ENCODE data around the gene SORCS2.

Gene SORCS2

GRCh38 chr4:7714738-7715137 lies 522.4 kb downstream of the SORCS2 start:
- no peaks in the 10 kb centered on the region for H3K27me3 ChIP-seq (ENCODE audit: insufficient read depth, low read length)
- peaks cover 4% of the 10 kb centered on the region for H3K9me3 ChIP-seq (ENCODE audit: insufficient read depth, low read depth, low read length)
- H4K91ac ChIP-seq (ENCODE audit: low read depth, low read length) = no peak overlapping the region
- H4K12ac ChIP-seq (ENCODE audit: low read depth, low read length) = no peak overlapping the region
- no peaks in the 10 kb centered on the region for H3K36me3 ChIP-seq (ENCODE audit: control insufficient read depth in 1 of 2, insufficient read depth in 2 of 2, low read length in 2 of 2)
- H3K27ac ChIP-seq (ENCODE audit: low read depth, low read length) = no peak overlapping the region
- no peak overlapping the region for H3K4me3 ChIP-seq (ENCODE audit: low read depth, low read length)
- no peak overlapping the region for H2AFZ ChIP-seq (ENCODE audit: insufficient read depth, low read length, poor library complexity)
- no peak overlapping the region for H2BK5ac ChIP-seq (ENCODE audit: low read depth, low read length, poor library complexity)
- no peak overlapping the region for H3K23ac ChIP-seq (ENCODE audit: low read length)
- DNase-seq = no peak
- no peak overlapping the region for H2BK12ac ChIP-seq (ENCODE audit: low read length)
- no peak overlapping the region for H3K4me2 ChIP-seq (ENCODE audit: low read length)
- no peak overlapping the region for H3K18ac ChIP-seq (ENCODE audit: low read length)
- H3K9ac ChIP-seq (ENCODE audit: low read length) = no peak overlapping the region
- no CpG with 5 or more reads among the region's 1 CpG for WGBS (ENCODE audit: extremely low coverage, insufficient coverage, insufficient read length)
- H3K4ac ChIP-seq (ENCODE audit: low read depth, low read length) = no peak overlapping the region
- H3K79me2 ChIP-seq (ENCODE audit: control insufficient read depth, insufficient read depth, low read length, poor library complexity) = no peaks in the 10 kb centered on the region
- H4K8ac ChIP-seq (ENCODE audit: low read depth, low read length) = no peak overlapping the region
- H3K14ac ChIP-seq (ENCODE audit: low read length) = no peak overlapping the region
- H3K4me1 ChIP-seq (ENCODE audit: control insufficient read depth in 1 of 2, insufficient read depth in 2 of 2, low read length in 2 of 2) = no peaks in the 10 kb centered on the region
- no peaks in the 10 kb centered on the region for H3K79me1 ChIP-seq (ENCODE audit: low read length)
- H2AK5ac ChIP-seq (ENCODE audit: low read length) = no peak overlapping the region
- H2BK120ac ChIP-seq (ENCODE audit: insufficient read depth, low read length, poor library complexity) = no peak overlapping the region

DNA sequence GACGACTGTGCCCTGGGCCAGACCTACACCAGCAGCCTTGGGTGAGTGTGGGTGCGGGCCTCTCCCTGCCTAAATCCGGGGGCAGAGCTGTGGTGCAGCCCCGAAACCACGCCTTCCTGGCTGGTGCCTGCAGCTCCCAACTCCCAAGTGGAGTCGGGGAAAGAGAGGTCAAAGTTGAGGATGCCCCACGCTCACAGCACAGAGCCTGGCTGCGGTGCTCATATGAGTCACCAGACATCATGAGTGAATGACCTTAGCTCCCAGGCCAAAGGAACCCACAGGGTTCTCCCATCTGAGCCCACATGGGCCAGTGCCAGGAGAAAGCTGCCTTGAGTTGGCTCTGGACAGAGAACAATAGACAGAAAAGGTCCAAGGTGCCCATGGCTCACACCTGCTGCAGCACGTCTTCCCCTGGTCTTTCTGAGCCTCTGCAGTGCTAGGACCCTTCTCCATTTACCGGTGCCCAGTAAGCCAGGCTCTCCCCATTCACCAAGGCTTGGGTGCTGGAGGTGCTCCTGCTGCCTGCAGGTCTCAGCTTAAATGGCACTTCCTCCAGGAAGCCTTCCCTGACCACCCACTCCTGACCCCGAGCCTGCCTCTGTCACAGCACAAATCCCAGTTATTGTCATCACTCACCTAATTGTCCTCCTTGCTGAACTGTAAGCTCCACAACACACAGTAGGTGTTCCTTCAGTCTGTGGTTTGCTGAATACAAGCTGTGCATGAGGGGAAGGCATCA lies 523.1 kb downstream of the SORCS2 start:
- Histone ChIP-seq H2BK120ac (ENCODE audit: insufficient read depth, low read length, poor library complexity) (no peak overlapping the region), H3K79me1 (ENCODE audit: low read length) (no peaks in the 10 kb centered on the region), H4K12ac (ENCODE audit: low read depth, low read length) (no peak overlapping the region), H2BK5ac (ENCODE audit: low read depth, low read length, poor library complexity) (no peak overlapping the region), H3K4ac (ENCODE audit: low read depth, low read length) (no peak overlapping the region), H3K4me2 (ENCODE audit: low read length) (no peak overlapping the region), H3K14ac (ENCODE audit: low read length) (no peak overlapping the region), H4K91ac (ENCODE audit: low read depth, low read length) (no peak overlapping the region), H3K4me1 (ENCODE audit: control insufficient read depth in 1 of 2, insufficient read depth in 2 of 2, low read length in 2 of 2) (no peaks in the 10 kb centered on the region), H3K18ac (ENCODE audit: low read length) (no peak overlapping the region), H3K27me3 (ENCODE audit: insufficient read depth, low read length) (no peaks in the 10 kb centered on the region), H3K79me2 (ENCODE audit: control insufficient read depth, insufficient read depth, low read length, poor library complexity) (no peaks in the 10 kb centered on the region), H3K9ac (ENCODE audit: low read length) (no peak overlapping the region), H3K4me3 (ENCODE audit: low read depth, low read length) (no peak overlapping the region), H3K36me3 (ENCODE audit: control insufficient read depth in 1 of 2, insufficient read depth in 2 of 2, low read length in 2 of 2) (no peaks in the 10 kb centered on the region), H3K23ac (ENCODE audit: low read length) (no peak overlapping the region), H2BK12ac (ENCODE audit: low read length) (no peak overlapping the region), H4K8ac (ENCODE audit: low read depth, low read length) (no peak overlapping the region), H2AFZ (ENCODE audit: insufficient read depth, low read length, poor library complexity) (no peak overlapping the region), H3K9me3 (ENCODE audit: insufficient read depth, low read depth, low read length) (peaks cover 4% of the 10 kb centered on the region), H3K27ac (ENCODE audit: low read depth, low read length) (no peak overlapping the region), H2AK5ac (ENCODE audit: low read length) (no peak overlapping the region)
- no CpG with 5 or more reads among the region's 11 CpGs for WGBS (ENCODE audit: extremely low coverage, insufficient coverage, insufficient read length)
- no peak for DNase-seq

DNA sequence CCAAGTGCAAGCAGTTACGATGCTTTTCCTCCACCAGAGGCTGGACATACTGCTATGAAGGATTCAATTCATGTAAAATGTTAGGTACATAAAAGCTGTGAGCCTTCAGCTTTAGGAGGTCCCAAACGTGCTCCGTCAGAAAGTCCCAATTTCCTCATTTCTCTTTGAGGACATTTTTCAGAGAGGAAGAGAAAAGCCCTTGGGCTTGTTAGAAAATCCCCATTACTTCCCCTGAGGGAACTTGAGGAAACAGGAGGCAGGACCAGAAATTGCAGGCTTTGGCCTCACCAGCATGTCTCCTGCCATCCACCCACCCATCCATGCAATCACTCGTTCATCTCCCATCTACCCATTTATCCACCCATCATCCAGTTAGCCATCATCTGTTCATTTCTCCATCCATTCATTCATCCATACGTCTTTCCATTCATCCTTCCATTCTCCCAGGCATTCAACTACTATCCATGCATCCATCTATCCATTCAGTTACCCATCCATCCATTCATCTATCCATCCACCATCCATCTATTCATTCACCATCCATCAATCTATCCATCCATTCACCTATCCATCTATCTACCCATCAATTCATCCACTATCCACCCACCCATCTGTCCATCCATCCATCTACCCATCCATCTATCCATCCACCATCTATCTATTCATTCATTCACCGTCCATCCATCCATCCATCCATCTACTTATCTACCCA lies 523.8 kb downstream of the SORCS2 start:
- Histone ChIP-seq H3K79me2 (ENCODE audit: control insufficient read depth, insufficient read depth, low read length, poor library complexity) (no peaks in the 10 kb centered on the region), H2BK120ac (ENCODE audit: insufficient read depth, low read length, poor library complexity) (no peak overlapping the region), H3K79me1 (ENCODE audit: low read length) (no peaks in the 10 kb centered on the region), H4K12ac (ENCODE audit: low read depth, low read length) (no peak overlapping the region), H3K18ac (ENCODE audit: low read length) (no peak overlapping the region), H3K27ac (ENCODE audit: low read depth, low read length) (no peak overlapping the region), H3K4ac (ENCODE audit: low read depth, low read length) (no peak overlapping the region), H3K23ac (ENCODE audit: low read length) (no peak overlapping the region), H3K14ac (ENCODE audit: low read length) (no peak overlapping the region), H3K27me3 (ENCODE audit: insufficient read depth, low read length) (no peaks in the 10 kb centered on the region), H3K9ac (ENCODE audit: low read length) (no peak overlapping the region), H2BK5ac (ENCODE audit: low read depth, low read length, poor library complexity) (no peak overlapping the region), H3K36me3 (ENCODE audit: control insufficient read depth in 1 of 2, insufficient read depth in 2 of 2, low read length in 2 of 2) (no peaks in the 10 kb centered on the region), H3K4me3 (ENCODE audit: low read depth, low read length) (no peak overlapping the region), H2BK12ac (ENCODE audit: low read length) (no peak overlapping the region), H2AFZ (ENCODE audit: insufficient read depth, low read length, poor library complexity) (no peak overlapping the region), H4K91ac (ENCODE audit: low read depth, low read length) (no peak overlapping the region), H2AK5ac (ENCODE audit: low read length) (no peak overlapping the region), H3K4me2 (ENCODE audit: low read length) (no peak overlapping the region), H3K4me1 (ENCODE audit: control insufficient read depth in 1 of 2, insufficient read depth in 2 of 2, low read length in 2 of 2) (no peaks in the 10 kb centered on the region), H4K8ac (ENCODE audit: low read depth, low read length) (no peak overlapping the region), H3K9me3 (ENCODE audit: insufficient read depth, low read depth, low read length) (peaks cover 4% of the 10 kb centered on the region)
- 100% methylated on average over 2 of the region's 6 CpGs for WGBS (ENCODE audit: extremely low coverage, insufficient coverage, insufficient read length)
- DNase-seq = no peak

GRCh38 chr4:7717161-7717560 lies 524.8 kb downstream of the SORCS2 start:
- no peaks in the 10 kb centered on the region for H3K4me1 ChIP-seq (ENCODE audit: control insufficient read depth in 1 of 2, insufficient read depth in 2 of 2, low read length in 2 of 2)
- no peak overlapping the region for H4K12ac ChIP-seq (ENCODE audit: low read depth, low read length)
- H3K27ac ChIP-seq (ENCODE audit: low read depth, low read length) = no peak overlapping the region
- H3K23ac ChIP-seq (ENCODE audit: low read length) = no peak overlapping the region
- H2AFZ ChIP-seq (ENCODE audit: insufficient read depth, low read length, poor library complexity) = no peak overlapping the region
- no peak for DNase-seq
- H3K9me3 ChIP-seq (ENCODE audit: insufficient read depth, low read depth, low read length) = peaks cover 4% of the 10 kb centered on the region
- H3K4ac ChIP-seq (ENCODE audit: low read depth, low read length) = no peak overlapping the region
- no peak overlapping the region for H3K14ac ChIP-seq (ENCODE audit: low read length)
- no peaks in the 10 kb centered on the region for H3K79me1 ChIP-seq (ENCODE audit: low read length)
- H3K4me2 ChIP-seq (ENCODE audit: low read length) = no peak overlapping the region
- no peak overlapping the region for H3K18ac ChIP-seq (ENCODE audit: low read length)
- H3K27me3 ChIP-seq (ENCODE audit: insufficient read depth, low read length) = no peaks in the 10 kb centered on the region
- H4K8ac ChIP-seq (ENCODE audit: low read depth, low read length) = no peak overlapping the region
- no peak overlapping the region for H2BK120ac ChIP-seq (ENCODE audit: insufficient read depth, low read length, poor library complexity)
- H3K36me3 ChIP-seq (ENCODE audit: control insufficient read depth in 1 of 2, insufficient read depth in 2 of 2, low read length in 2 of 2) = no peaks in the 10 kb centered on the region
- H2AK5ac ChIP-seq (ENCODE audit: low read length) = no peak overlapping the region
- no peak overlapping the region for H4K91ac ChIP-seq (ENCODE audit: low read depth, low read length)
- H3K79me2 ChIP-seq (ENCODE audit: control insufficient read depth, insufficient read depth, low read length, poor library complexity) = no peaks in the 10 kb centered on the region
- no CpG with 5 or more reads among the region's 11 CpGs for WGBS (ENCODE audit: extremely low coverage, insufficient coverage, insufficient read length)
- H2BK5ac ChIP-seq (ENCODE audit: low read depth, low read length, poor library complexity) = no peak overlapping the region
- no peak overlapping the region for H3K9ac ChIP-seq (ENCODE audit: low read length)
- H2BK12ac ChIP-seq (ENCODE audit: low read length) = no peak overlapping the region
- H3K4me3 ChIP-seq (ENCODE audit: low read depth, low read length) = no peak overlapping the region

All from trophoblast cell (in vitro differentiated cells and primary cell).